ENCODE results near the gene INPPL1. TPM values are rescaled to one million over a fixed set of nuclear protein-coding genes. Genes with fewer than 3 reads are reported as not detected.

INPPL1 gene
- total RNA-seq, 2 donors from 2014 or later, result 47.2 to 53.7 TPM

GRCh38 chr11:72233056-72233772 lies 8.6 kb downstream of the INPPL1 start:
- WGBS, 2 donors, result 85% methylated on average over 12 to 13 of the region's 13 CpGs
- DNase-seq (no peak), ATAC-seq (no peak)
- intact Hi-C loops (cut with DNase I), result no loop called here
- TF ChIP-seq, protein P1, sequence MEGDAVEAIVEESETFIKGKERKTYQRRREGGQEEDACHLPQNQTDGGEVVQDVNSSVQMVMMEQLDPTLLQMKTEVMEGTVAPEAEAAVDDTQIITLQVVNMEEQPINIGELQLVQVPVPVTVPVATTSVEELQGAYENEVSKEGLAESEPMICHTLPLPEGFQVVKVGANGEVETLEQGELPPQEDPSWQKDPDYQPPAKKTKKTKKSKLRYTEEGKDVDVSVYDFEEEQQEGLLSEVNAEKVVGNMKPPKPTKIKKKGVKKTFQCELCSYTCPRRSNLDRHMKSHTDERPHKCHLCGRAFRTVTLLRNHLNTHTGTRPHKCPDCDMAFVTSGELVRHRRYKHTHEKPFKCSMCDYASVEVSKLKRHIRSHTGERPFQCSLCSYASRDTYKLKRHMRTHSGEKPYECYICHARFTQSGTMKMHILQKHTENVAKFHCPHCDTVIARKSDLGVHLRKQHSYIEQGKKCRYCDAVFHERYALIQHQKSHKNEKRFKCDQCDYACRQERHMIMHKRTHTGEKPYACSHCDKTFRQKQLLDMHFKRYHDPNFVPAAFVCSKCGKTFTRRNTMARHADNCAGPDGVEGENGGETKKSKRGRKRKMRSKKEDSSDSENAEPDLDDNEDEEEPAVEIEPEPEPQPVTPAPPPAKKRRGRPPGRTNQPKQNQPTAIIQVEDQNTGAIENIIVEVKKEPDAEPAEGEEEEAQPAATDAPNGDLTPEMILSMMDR (IDR thresholded peaks at IDR 0.05), result no peak
- TF ChIP-seq POLR2A (IDR thresholded peaks at IDR 0.05), result no peak
- H3K4me3 ChIP-seq, result no peak overlapping the region
- no peaks in the 10 kb centered on the region for H3K9me3 ChIP-seq
- H3K36me3 ChIP-seq (replicated peaks in 1 of 2; ENCODE audit: insufficient read depth in 1 of 2, low read depth in 2 of 2), result peaks cover 0 to 20% of the 10 kb centered on the region in 2 donors
- no peaks in the 10 kb centered on the region for H3K27me3 ChIP-seq
- H3K27ac ChIP-seq, result no peak overlapping the region
- H3K4me1 ChIP-seq, result peaks cover 3% of the 10 kb centered on the region

- intact Hi-C loops (cut with DNase I), result no loop called here
- Histone ChIP-seq H3K36me3 (replicated peaks in 1 of 2; ENCODE audit: insufficient read depth in 1 of 2, low read depth in 2 of 2) (peaks cover 0 to 17% of the 10 kb centered on the region in 2 donors), H3K4me1 (peaks cover 3% of the 10 kb centered on the region), H3K27ac (no peak overlapping the region), H3K9me3 (no peaks in the 10 kb centered on the region), H3K4me3 (no peak overlapping the region), H3K27me3 (no peaks in the 10 kb centered on the region)
- ATAC-seq (no peak), DNase-seq (no peak)
- WGBS, 2 donors, result 85 to 92% methylated on average over 8 of the region's 8 CpGs
- TF ChIP-seq, protein P1 (IDR thresholded peaks at IDR 0.05), result no peak
- TF ChIP-seq POLR2A (IDR thresholded peaks at IDR 0.05), result no peak
Measured at GRCh38 chr11:72233773-72234513, 9.4 kb downstream of the INPPL1 start.

DNA sequence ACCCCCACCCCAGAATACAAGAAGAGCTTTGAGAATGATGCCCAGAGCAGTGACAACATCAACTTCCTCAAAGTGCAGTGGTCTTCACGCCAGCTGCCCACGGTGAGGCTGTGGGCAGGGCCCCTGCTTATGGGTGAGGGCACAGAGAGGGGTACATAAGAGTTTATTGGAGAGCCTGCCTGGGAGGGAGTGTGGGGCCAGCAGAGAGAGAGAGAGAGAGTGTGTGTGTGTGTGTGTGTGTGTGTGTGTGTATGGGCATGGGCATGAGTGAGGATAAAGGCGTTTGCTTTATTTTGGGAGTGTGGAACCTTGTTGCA lies 9.9 kb downstream of the INPPL1 start:
- intact Hi-C loops (cut with DNase I), result no loop called here
- Histone ChIP-seq H3K27ac (no peak overlapping the region), H3K36me3 (replicated peaks in 1 of 2; ENCODE audit: insufficient read depth in 1 of 2, low read depth in 2 of 2) (peaks cover 0 to 12% of the 10 kb centered on the region in 2 donors), H3K4me1 (peaks cover 7% of the 10 kb centered on the region), H3K9me3 (no peaks in the 10 kb centered on the region), H3K27me3 (no peaks in the 10 kb centered on the region), H3K4me3 (no peak overlapping the region)
- TF ChIP-seq, protein P1 (IDR thresholded peaks at IDR 0.05), result no peak
- no peak for TF ChIP-seq POLR2A (IDR thresholded peaks at IDR 0.05)
- ATAC-seq, result no peak
- WGBS, 2 donors, result 77 to 86% methylated on average over 3 of the region's 3 CpGs
- DNase-seq, result no peak

GRCh38 chr11:72234920-72235319 lies 10.4 kb downstream of the INPPL1 start:
- peaks cover 0 to 12% of the 10 kb centered on the region in 2 donors for H3K36me3 ChIP-seq (replicated peaks in 1 of 2; ENCODE audit: insufficient read depth in 1 of 2, low read depth in 2 of 2)
- H3K4me3 ChIP-seq, result no peak overlapping the region
- H3K27ac ChIP-seq, result no peak overlapping the region
- WGBS, 2 donors, result 86 to 94% methylated on average over 4 of the region's 4 CpGs
- ATAC-seq, result no peak
- peaks cover 0 to under 1% of the 10 kb centered on the region in 2 donors for H3K27me3 ChIP-seq
- no peaks in the 10 kb centered on the region for H3K9me3 ChIP-seq
- peaks cover 12% of the 10 kb centered on the region for H3K4me1 ChIP-seq
- no peak for TF ChIP-seq POLR2A (IDR thresholded peaks at IDR 0.05)
- TF ChIP-seq, protein P1 (IDR thresholded peaks at IDR 0.05), result no peak
- intact Hi-C loops (cut with DNase I), result no loop called here
- no peak for DNase-seq

Measured in body of pancreas (tissue), 4 donors.